Measurements from ENCODE around the gene LMO7. TPM values are rescaled to one million over a fixed set of nuclear protein-coding genes. Genes with fewer than 3 reads are reported as not detected.

The LMO7 gene
- total and polyA plus RNA-seq, 2 of the 13 experiments (the other 11 are each of a cell fraction or from before 2014, with no cell fraction given) = 34.0 to 121 TPM

DNA sequence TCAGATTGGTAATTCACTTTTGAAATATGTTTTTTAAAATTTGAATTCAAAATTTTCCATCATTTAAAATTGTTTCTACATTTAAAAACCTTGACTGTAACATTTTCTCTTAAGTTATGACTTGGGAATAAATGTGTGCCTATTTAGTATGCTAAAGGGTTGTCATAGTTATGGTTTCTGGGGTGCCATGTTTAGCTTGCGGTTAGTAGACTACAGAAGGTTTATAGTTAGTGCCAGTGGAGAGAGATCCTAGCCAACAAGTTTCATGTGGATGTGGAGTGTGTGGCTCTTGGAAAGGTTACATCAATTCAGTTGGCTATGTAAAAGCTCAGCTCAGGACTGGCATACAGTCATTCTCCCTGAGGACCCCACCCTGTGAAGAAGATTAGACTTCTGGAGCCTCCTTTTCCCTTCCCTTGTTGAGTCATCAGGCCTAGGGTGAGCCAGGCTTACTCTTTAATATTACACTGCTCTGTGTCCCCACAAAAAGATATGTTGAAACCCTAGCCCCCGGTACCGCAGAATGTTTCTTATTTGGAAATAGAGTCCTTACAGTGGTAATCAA is 20.4 kb downstream of the LMO7 start:
- CTCF ChIA-PET (ENCODE audit: low intra/inter-chr PET ratio, low total read pairs) = no interaction called here

DNA sequence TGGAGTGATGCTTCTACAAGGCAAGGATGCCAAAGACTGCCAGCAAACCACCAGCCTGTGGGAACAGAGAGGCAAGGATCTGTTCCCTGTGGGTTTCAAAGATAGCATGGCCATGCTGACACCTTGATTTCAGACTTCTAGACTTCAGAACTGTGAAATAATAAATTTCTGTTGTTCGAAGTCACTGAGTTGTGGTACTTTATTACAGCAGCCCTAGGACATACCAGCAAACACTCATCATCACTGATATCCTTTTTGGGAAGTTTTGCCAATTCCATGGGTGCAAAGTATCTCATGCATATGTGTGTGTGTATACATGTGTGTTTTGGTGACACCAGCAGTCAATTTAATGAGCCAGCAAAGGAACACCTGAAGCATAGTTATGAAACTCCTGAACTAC is 21.0 kb downstream of the LMO7 start:
- H3K79me2 ChIP-seq (ENCODE audit: insufficient read depth, low read length) = no peaks in the 10 kb centered on the region

More for the DNA sequence above, 20.4 kb downstream of the LMO7 start:
- no peaks in the 10 kb centered on the region for H4K20me1 ChIP-seq (ENCODE audit: insufficient read depth, low read length)
- DNase-seq (ENCODE audit: low spot score) (no peak), FAIRE-seq (no peak), ATAC-seq (no peak)
- no peak overlapping the region for H3K9ac ChIP-seq (ENCODE audit: insufficient read depth, low read depth, low read length)
- no peaks in the 10 kb centered on the region for H3K79me2 ChIP-seq (ENCODE audit: insufficient read depth, low read length)
- no peaks in the 10 kb centered on the region for H3K9me3 ChIP-seq (ENCODE audit: low read length)
- TF ChIP-seq EHMT2 (IDR thresholded peaks at IDR 0.05; ENCODE audit: borderline replicate concordance, low read depth, low read length) (no peak), KLF6 (CRISPR knock-in tag; IDR thresholded peaks at IDR 0.05) (no peak), GATAD1 (CRISPR knock-in tag; IDR thresholded peaks at IDR 0.05) (no peak)
- TF ChIP-seq, protein P1, sequence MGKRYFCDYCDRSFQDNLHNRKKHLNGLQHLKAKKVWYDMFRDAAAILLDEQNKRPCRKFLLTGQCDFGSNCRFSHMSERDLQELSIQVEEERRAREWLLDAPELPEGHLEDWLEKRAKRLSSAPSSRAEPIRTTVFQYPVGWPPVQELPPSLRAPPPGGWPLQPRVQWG (CRISPR knock-in tag; IDR thresholded peaks at IDR 0.05; ENCODE audit: borderline replicate concordance, low read depth) = no peak
- TF ChIP-seq, protein P2, sequence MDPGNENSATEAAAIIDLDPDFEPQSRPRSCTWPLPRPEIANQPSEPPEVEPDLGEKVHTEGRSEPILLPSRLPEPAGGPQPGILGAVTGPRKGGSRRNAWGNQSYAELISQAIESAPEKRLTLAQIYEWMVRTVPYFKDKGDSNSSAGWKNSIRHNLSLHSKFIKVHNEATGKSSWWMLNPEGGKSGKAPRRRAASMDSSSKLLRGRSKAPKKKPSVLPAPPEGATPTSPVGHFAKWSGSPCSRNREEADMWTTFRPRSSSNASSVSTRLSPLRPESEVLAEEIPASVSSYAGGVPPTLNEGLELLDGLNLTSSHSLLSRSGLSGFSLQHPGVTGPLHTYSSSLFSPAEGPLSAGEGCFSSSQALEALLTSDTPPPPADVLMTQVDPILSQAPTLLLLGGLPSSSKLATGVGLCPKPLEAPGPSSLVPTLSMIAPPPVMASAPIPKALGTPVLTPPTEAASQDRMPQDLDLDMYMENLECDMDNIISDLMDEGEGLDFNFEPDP (CRISPR knock-in tag; conservative IDR thresholded peaks at IDR 0.05) = no peak
- in situ Hi-C loops (cut with HindIII; ENCODE audit: extremely low pct_ligation_motif_present, low pct_unique_long_range_greater_than_20kb) (loop anchor here (25.0 kb wide), 1 partner anchor 356 kb away; no protein-coding TSS in a partner anchor), intact Hi-C loops (cut with micrococcal nuclease; ENCODE audit: unreplicated experiment) (no loop called here)
- no peak overlapping the region for H3K27ac ChIP-seq (ENCODE audit: extremely low read length, insufficient read depth, low read length)
- H3K4me2 ChIP-seq (ENCODE audit: low read depth, low read length) = no peak overlapping the region
- WGBS (ENCODE audit: low lambda C conversion rate) = 96% methylated on average over 3 of the region's 3 CpGs
- no TSS peak for BruUV-seq (replicated peaks)
- no peak overlapping the region for H2AFZ ChIP-seq (ENCODE audit: low read length)
- H3K4me3 ChIP-seq (replicated peaks in 1 of 3; ENCODE audit: insufficient read depth in 1 of 3, low read depth in 2 of 3, low read length in 3 of 3) = no peak overlapping the region
- H3K4me1 ChIP-seq (ENCODE audit: insufficient read depth, low read length) = no peaks in the 10 kb centered on the region
- POLR2A ChIA-PET = no interaction called here
- no peaks in the 10 kb centered on the region; a peak in 2 of 5 replicates for H3K36me3 ChIP-seq (replicated peaks in 1 of 2; ENCODE audit: control insufficient read depth in 1 of 2, insufficient read depth in 2 of 2, low read length in 2 of 2)
- no peaks in the 10 kb centered on the region for H3K27me3 ChIP-seq (ENCODE audit: control insufficient read depth in 1 of 2, insufficient read depth in 2 of 2, low read length in 2 of 2)

More for the DNA sequence above, 21.0 kb downstream of the LMO7 start:
- Histone ChIP-seq H4K20me1 (ENCODE audit: insufficient read depth, low read length) (no peaks in the 10 kb centered on the region), H3K4me3 (replicated peaks in 1 of 3; ENCODE audit: insufficient read depth in 1 of 3, low read depth in 2 of 3, low read length in 3 of 3) (no peak overlapping the region), H3K4me2 (ENCODE audit: low read depth, low read length) (no peak overlapping the region), H3K27ac (ENCODE audit: extremely low read length, insufficient read depth, low read length) (no peak overlapping the region), H3K9ac (ENCODE audit: insufficient read depth, low read depth, low read length) (no peak overlapping the region), H3K9me3 (ENCODE audit: low read length) (no peaks in the 10 kb centered on the region), H3K36me3 (replicated peaks in 1 of 2; ENCODE audit: control insufficient read depth in 1 of 2, insufficient read depth in 2 of 2, low read length in 2 of 2) (no peaks in the 10 kb centered on the region; a peak in 2 of 5 replicates), H3K4me1 (ENCODE audit: insufficient read depth, low read length) (peaks cover 3% of the 10 kb centered on the region), H2AFZ (ENCODE audit: low read length) (no peak overlapping the region), H3K27me3 (ENCODE audit: control insufficient read depth in 1 of 2, insufficient read depth in 2 of 2, low read length in 2 of 2) (no peaks in the 10 kb centered on the region)
- DNase-seq (ENCODE audit: low spot score) (no peak), FAIRE-seq (no peak), ATAC-seq (no peak)
- TF ChIP-seq PLRG1 (conservative IDR thresholded peaks at IDR 0.05) (no peak), SCMH1 (CRISPR knock-in tag; IDR thresholded peaks at IDR 0.05; ENCODE audit: borderline replicate concordance) (no peak), CAMTA2 (CRISPR knock-in tag; IDR thresholded peaks at IDR 0.05; ENCODE audit: borderline replicate concordance) (no peak), SALL2 (CRISPR knock-in tag; IDR thresholded peaks at IDR 0.05) (no peak)
- TF ChIP-seq, protein P3, sequence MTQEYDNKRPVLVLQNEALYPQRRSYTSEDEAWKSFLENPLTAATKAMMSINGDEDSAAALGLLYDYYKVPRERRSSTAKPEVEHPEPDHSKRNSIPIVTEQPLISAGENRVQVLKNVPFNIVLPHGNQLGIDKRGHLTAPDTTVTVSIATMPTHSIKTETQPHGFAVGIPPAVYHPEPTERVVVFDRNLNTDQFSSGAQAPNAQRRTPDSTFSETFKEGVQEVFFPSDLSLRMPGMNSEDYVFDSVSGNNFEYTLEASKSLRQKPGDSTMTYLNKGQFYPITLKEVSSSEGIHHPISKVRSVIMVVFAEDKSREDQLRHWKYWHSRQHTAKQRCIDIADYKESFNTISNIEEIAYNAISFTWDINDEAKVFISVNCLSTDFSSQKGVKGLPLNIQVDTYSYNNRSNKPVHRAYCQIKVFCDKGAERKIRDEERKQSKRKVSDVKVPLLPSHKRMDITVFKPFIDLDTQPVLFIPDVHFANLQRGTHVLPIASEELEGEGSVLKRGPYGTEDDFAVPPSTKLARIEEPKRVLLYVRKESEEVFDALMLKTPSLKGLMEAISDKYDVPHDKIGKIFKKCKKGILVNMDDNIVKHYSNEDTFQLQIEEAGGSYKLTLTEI (CRISPR knock-in tag; conservative IDR thresholded peaks at IDR 0.05) = no peak
- intact Hi-C loops (cut with micrococcal nuclease; ENCODE audit: unreplicated experiment) (no loop called here), in situ Hi-C loops (cut with HindIII; ENCODE audit: extremely low pct_ligation_motif_present, low pct_unique_long_range_greater_than_20kb) (loop anchor here (25.0 kb wide), 1 partner anchor 355 kb away; no protein-coding TSS in a partner anchor)
- WGBS (ENCODE audit: low lambda C conversion rate) = 100% methylated on average over 1 of the region's 1 CpG
- ChIA-PET POLR2A (no interaction called here), CTCF (ENCODE audit: low intra/inter-chr PET ratio, low total read pairs) (no interaction called here)
- BruUV-seq (replicated peaks) = no TSS peak

All from HepG2 (cell line).